Naive thymus-derived CD4-positive, alpha-beta T cell (primary cell): ENCODE data around the gene BIN2. TPM values are rescaled to one million over a fixed set of nuclear protein-coding genes. Genes with fewer than 3 reads are reported as not detected.
"Not testable (repeated sequence)": the region's sequence is repeated elsewhere in the genome, so short reads cannot be mapped to it uniquely, and the experiment has no call there.

Experiments used
- ATAC-seq: fragments of 150-1000 bp; cut with Tn5 transposase; 2 replicates; pipeline ENCODE4 v1.10.0; 2021; ENCODE audit warnings: mild to moderate bottlenecking, moderate library complexity
- CTCF ChIA-PET: fragments of 350-600 bp; sonication (Branson Sonifier 250); formaldehyde crosslinking; loops from one replicate; lab custom pipeline; 2021; ENCODE audit warnings: antibody characterized with exemption; lab: Charles Lee
- POLR2A ChIA-PET: fragments of 350-600 bp; sonication (Branson Sonifier 250); formaldehyde crosslinking; loops from one replicate; lab custom pipeline; 2021; ENCODE audit warnings: antibody characterized with exemption, inconsistent platforms; lab: Charles Lee
- DNase-seq, 9 donors: peaks; one replicate each; pipeline versions ENCODE4 v3.0.0 to v3.0.0-alpha.2; 2020 to 2022; ENCODE audit warnings: mixed read lengths in 1 of 9
- H3K27ac ChIP-seq: one replicate; pipeline ENCODE4 v1.7.0; 2013; ENCODE audit warnings: mild to moderate bottlenecking, low read depth, low read length, moderate library complexity
- H3K27me3 ChIP-seq, 2 donors: one replicate each; pipeline ENCODE4 v1.7.0; 2013; ENCODE audit warnings: low read length in 2 of 2, mild to moderate bottlenecking in 2 of 2, moderate library complexity in 2 of 2; ENCODE audit not compliant: control insufficient read depth in 2 of 2, insufficient read depth in 2 of 2
- H3K36me3 ChIP-seq, 3 experiments: 1 replicate in 2 of 3; 2 replicates in 1 of 3; pipeline ENCODE4 v1.7.0; 2013; ENCODE audit warnings: low read length in 3 of 3, mild to moderate bottlenecking in 3 of 3, moderate library complexity in 1 of 3; ENCODE audit not compliant: insufficient read depth in 3 of 3, control insufficient read depth in 2 of 3
- H3K4me1 ChIP-seq, 2 donors: one replicate each; pipeline ENCODE4 v1.7.0; 2013; ENCODE audit warnings: low read length in 2 of 2, mild to moderate bottlenecking in 2 of 2, moderate library complexity in 1 of 2; ENCODE audit not compliant: control insufficient read depth in 2 of 2, insufficient read depth in 2 of 2
- H3K4me3 ChIP-seq: 2 replicates; pipeline ENCODE4 v1.7.0; 2013; ENCODE audit warnings: mild to moderate bottlenecking, low read length
- H3K9me3 ChIP-seq, 3 experiments: 1 replicate in 2 of 3; 2 replicates in 1 of 3; pipeline ENCODE4 v1.7.0; 2013; ENCODE audit warnings: low read length in 3 of 3; ENCODE audit not compliant: control insufficient read depth in 2 of 3
- H3K27ac Mint-ChIP-seq, 9 donors: one replicate each; pipeline ENCODE4 v1.8.0; 2020 to 2022; ENCODE audit warnings: mixed read lengths in 9 of 9, mild to moderate bottlenecking in 8 of 9, moderate library complexity in 5 of 9, inconsistent platforms in 2 of 9
- H3K27me3 Mint-ChIP-seq, 5 donors: one replicate each; pipeline ENCODE4 v1.8.0; 2021 to 2022; ENCODE audit warnings: mixed read lengths in 5 of 5, mild to moderate bottlenecking in 1 of 5
- H3K36me3 Mint-ChIP-seq, 5 donors: one replicate each; pipeline ENCODE4 v1.8.0; 2020 to 2022; ENCODE audit warnings: mixed read lengths in 5 of 5, mild to moderate bottlenecking in 3 of 5, inconsistent platforms in 1 of 5
- H3K4me1 Mint-ChIP-seq, 7 donors: one replicate each; pipeline ENCODE4 v1.8.0; 2020 to 2022; ENCODE audit warnings: mixed read lengths in 7 of 7, mild to moderate bottlenecking in 3 of 7, inconsistent platforms in 1 of 7
- H3K4me3 Mint-ChIP-seq, 10 donors: one replicate each; pipeline ENCODE4 v1.8.0; 2020 to 2022; ENCODE audit warnings: mild to moderate bottlenecking in 10 of 10, mixed read lengths in 10 of 10, moderate library complexity in 6 of 10, inconsistent platforms in 2 of 10
- H3K9me3 Mint-ChIP-seq, 11 donors: one replicate each; pipeline ENCODE4 v1.8.0; 2020 to 2022; ENCODE audit warnings: mixed read lengths in 11 of 11, mild to moderate bottlenecking in 4 of 11, inconsistent platforms in 1 of 11, moderate library complexity in 1 of 11
- intact Hi-C, 2 donors: fragments of 100-400 bp; cut with micrococcal nuclease; formaldehyde crosslinking; loops; one replicate each; pipeline ENCODE4 v1.15.1; 2023
- polyA plus RNA-seq, 2 donors: library from polyadenylated mRNA; unstranded; fragments of 300-500 nt; fragmentation: Illumina TruSeq; gene quantifications; one replicate each; pipeline ENCODE4 v1.2.3, GENCODE V29; 2021
- total RNA-seq, 6 experiments: library from RNA in 5 of 6; stranded (reverse) in 5 of 6; gene quantifications; 1 replicate in 5 of 6; 2 replicates in 1 of 6; pipeline ENCODE4 v1.2.3 and lab custom pipeline; 2021 to 2026

The BIN2 gene
- total and polyA plus RNA-seq, 7 experiments from 2014 or later: 159 to 290 (median 249) TPM

DNA sequence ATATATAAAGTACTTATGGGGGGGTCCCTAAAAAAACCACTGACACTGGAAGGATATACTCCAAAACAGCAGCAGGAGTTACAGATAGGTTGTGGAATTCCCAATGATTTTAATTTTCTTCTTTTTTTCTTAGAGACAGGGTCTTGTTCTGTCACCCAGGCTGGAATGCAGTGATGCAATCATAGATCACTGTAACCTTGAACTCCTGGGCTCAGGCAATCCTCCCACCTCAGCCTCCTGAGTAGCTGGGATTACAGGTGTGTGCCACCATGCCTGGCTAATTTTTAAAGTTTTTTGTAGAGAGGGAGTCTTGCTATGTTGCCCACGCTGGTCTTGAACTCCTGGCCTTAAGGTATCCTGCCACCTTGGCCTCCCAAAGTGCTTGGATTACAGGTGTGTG, 64.4 kb downstream of the BIN2 start:
- H3K9me3 ChIP-seq, ATAC-seq, intact Hi-C loops, H3K4me3 Mint-ChIP-seq, H3K27me3 Mint-ChIP-seq, H3K27ac ChIP-seq, H3K27ac Mint-ChIP-seq, H3K9me3 Mint-ChIP-seq, H3K27me3 ChIP-seq, H3K4me1 ChIP-seq, DNase-seq, H3K36me3 Mint-ChIP-seq, H3K36me3 ChIP-seq, H3K4me3 ChIP-seq: not testable (repeated sequence)
- ChIA-PET POLR2A (interaction anchor here (1.2 kb wide), 1 partner anchor 41 kb away, joined by 3 read pairs; no protein-coding TSS in a partner anchor), CTCF (interaction anchor here (0.6 to 1.2 kb wide), 3 partner anchors 82 to 202 kb away, joined by 3 to 4 read pairs (median 3); no protein-coding TSS in a partner anchor)
- peaks cover 6 to 19% (median 12%) of the 10 kb centered on the region in 7 donors for H3K4me1 Mint-ChIP-seq

DNA sequence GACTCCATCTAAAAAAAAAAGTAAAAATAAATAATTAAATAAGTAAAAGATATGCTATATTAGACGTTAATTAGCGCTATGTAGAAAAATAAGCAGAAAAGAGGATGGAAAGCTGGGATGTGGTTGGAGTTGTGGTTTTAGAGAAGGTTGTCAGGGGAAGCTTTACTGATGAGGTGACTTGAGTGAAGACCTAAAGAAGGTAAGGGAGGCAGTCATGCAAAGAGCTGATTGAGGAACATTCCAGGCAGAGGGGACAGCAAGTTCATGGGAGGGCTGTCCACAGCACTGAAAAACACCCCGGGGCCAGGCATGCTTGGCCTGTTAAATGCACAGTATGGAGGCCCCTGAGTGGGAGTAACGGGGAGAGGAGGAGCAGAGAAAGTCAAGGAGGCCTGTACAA, 69.4 kb downstream of the BIN2 start:
- Histone ChIP-seq H3K36me3 (no peaks in the 10 kb centered on the region), H3K4me3 (no peak overlapping the region), H3K4me1 (no peaks in the 10 kb centered on the region), H3K9me3 (no peaks in the 10 kb centered on the region), H3K27me3 (no peaks in the 10 kb centered on the region), H3K27ac (no peak overlapping the region)
- H3K27ac Mint-ChIP-seq: peak overlapping the region in 2 of 9 donors; percentile 14 to 41
- no peaks in the 10 kb centered on the region for H3K9me3 Mint-ChIP-seq
- no peaks in the 10 kb centered on the region for H3K27me3 Mint-ChIP-seq
- no peak overlapping the region for H3K4me3 Mint-ChIP-seq
- peaks cover 4 to 19% (median 9%) of the 10 kb centered on the region in 7 donors for H3K4me1 Mint-ChIP-seq
- ChIA-PET POLR2A (interaction anchor here (0.7 to 1.7 kb wide), 2 partner anchors 14 to 87 kb away, joined by 3 to 4 read pairs; no protein-coding TSS in a partner anchor), CTCF (interaction anchor here (0.7 kb wide), 1 partner anchor 161 kb away, joined by 3 read pairs; no protein-coding TSS in a partner anchor)
- H3K36me3 Mint-ChIP-seq: peaks cover 0 to 5% (median 4%) of the 10 kb centered on the region in 5 donors
- intact Hi-C loops: no loop called here
- no peak for DNase-seq
- no peak for ATAC-seq

DNA sequence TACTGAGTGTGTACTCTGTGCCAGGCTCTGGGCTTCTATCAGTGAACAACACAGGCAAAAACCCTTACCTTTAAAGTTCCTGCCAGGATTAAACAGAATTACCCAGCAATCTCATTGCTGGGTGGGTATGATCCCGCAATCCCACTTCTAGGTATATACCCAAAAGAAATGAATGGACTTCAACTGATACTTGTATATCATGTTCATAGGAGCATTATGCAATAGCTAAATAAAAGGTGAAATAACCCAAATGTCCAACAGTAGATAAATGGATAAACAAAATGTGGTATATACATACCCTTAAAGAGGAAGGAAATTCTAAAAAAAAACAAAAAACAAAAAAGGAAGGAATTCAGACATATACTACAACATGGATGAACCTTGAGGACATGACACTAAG, 70.7 kb downstream of the BIN2 start:
- peaks cover 0 to 4% of the 10 kb centered on the region in 2 donors for H3K4me1 ChIP-seq
- DNase-seq (no peak), ATAC-seq (no peak)
- no peaks in the 10 kb centered on the region for H3K27me3 ChIP-seq
- Mint-ChIP-seq H3K27ac (no peak overlapping the region), H3K36me3 (peaks cover 0 to 5% (median 4%) of the 10 kb centered on the region in 5 donors), H3K4me1 (peaks cover 7 to 28% (median 12%) of the 10 kb centered on the region in 7 donors), H3K4me3 (no peak overlapping the region), H3K27me3 (no peaks in the 10 kb centered on the region), H3K9me3 (no peaks in the 10 kb centered on the region)
- intact Hi-C loops: no loop called here
- H3K36me3 ChIP-seq: no peaks in the 10 kb centered on the region
- H3K9me3 ChIP-seq: no peaks in the 10 kb centered on the region
- no peak overlapping the region for H3K27ac ChIP-seq
- POLR2A ChIA-PET: interaction anchor here (0.6 to 2.0 kb wide), 5 partner anchors 10 to 77 kb away, joined by 3 to 7 read pairs (median 4); partner anchors contain the start of genes DAZAP2 and POU6F1
- H3K4me3 ChIP-seq: no peak overlapping the region
- CTCF ChIA-PET: interaction anchor here (0.6 to 1.5 kb wide), 3 partner anchors 10 to 133 kb away, joined by 4 to 5 read pairs (median 4); no protein-coding TSS in a partner anchor

DNA sequence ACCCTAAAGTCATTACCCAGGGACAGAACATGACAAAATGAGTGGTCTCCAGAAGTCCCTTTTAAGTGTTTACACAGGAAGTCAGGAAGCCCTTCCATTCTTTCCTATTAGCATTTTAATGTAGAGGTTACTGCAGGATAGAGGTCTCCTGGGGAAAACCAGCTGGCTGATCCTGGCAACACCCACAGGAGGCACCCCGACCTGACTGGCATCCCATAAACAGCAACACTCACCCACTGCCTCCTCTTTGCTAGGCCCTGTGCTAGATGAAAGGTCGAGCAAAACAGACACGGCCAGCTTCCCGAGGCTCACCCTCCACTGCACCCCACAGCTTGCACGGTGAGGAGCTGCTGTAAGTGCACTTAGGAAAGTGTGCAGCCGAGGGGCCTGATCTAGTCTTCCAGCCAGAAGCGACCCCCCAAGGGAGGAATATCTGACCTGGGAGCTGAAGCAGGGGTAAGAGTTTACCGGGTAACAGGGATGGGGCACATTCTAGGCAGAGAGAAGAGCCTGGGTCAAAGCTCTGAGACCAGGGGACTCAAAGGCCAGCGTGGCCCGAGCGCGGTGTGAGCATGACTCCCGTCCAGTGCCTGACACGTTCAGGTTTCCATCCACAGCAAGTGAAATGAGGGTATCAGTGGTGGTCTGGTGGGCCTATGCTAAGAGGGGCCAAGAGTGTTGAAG, 76.3 kb downstream of the BIN2 start:
- peaks cover 0 to 11% (median 10%) of the 10 kb centered on the region in 3 experiments for H3K36me3 ChIP-seq
- ChIA-PET CTCF (interaction anchor here (1.5 kb wide), 1 partner anchor 22 kb away, joined by 4 read pairs; no protein-coding TSS in a partner anchor), POLR2A (interaction anchor here (0.5 to 3.5 kb wide), 10 partner anchors 9 to 506 kb away, joined by 3 to 26 read pairs (median 3); partner anchors contain the start of genes DAZAP2 and POU6F1)
- H3K36me3 Mint-ChIP-seq: peaks cover 3 to 17% (median 8%) of the 10 kb centered on the region in 5 donors
- no peaks in the 10 kb centered on the region for H3K27me3 Mint-ChIP-seq
- intact Hi-C loops: no loop called here
- peaks cover 27 to 35% of the 10 kb centered on the region in 2 donors for H3K4me1 ChIP-seq
- H3K9me3 Mint-ChIP-seq: peaks cover 0 to 3% (median 0%) of the 10 kb centered on the region in 11 donors
- H3K27me3 ChIP-seq: no peaks in the 10 kb centered on the region
- DNase-seq: no peak
- peak overlapping the region; percentile 66 for H3K27ac ChIP-seq
- H3K9me3 ChIP-seq: no peaks in the 10 kb centered on the region
- peaks cover 32 to 68% (median 53%) of the 10 kb centered on the region in 7 donors for H3K4me1 Mint-ChIP-seq
- H3K4me3 Mint-ChIP-seq: peak overlapping the region; percentile 29 to 71 (median 60)
- no peak for ATAC-seq
- peak overlapping the region; percentile 83 to 93 (median 88) for H3K27ac Mint-ChIP-seq
- no peak overlapping the region for H3K4me3 ChIP-seq

DNA sequence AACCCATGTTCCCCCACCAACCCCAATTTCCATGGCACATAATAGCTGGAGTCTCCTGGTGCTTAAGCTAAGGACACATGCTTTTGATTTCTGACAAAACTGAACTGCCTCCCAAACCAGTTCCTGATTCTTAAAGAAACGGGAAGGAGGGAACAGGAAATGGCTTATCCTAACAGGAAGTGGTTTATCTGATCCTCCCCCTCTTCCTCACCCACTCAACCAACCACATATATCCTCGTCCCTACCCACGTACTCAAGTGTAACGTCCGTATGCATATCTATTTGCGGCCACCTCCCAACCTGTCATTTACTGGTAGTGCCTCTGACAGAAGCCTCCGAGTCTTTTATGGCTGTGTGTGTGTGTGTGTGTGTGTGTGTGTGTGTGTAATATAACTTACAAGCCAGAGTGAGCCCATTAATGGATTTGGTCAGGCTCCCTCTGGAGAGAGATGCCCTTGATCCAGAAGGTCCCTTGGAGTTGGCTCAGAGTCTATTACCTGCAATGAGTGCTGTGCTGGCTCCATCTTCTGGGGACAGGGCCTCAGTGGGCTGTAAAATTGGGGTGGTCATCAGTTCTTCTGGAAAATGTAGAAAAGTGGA, 77.6 kb downstream of the BIN2 start:
- H3K9me3 Mint-ChIP-seq: peaks cover 0 to 3% (median 0%) of the 10 kb centered on the region in 11 donors
- ChIA-PET CTCF (no interaction called here), POLR2A (interaction anchor here (0.9 to 3.5 kb wide), 4 partner anchors 7 to 47 kb away, joined by 3 to 26 read pairs (median 10); partner anchors contain the start of genes DAZAP2 and POU6F1)
- Histone ChIP-seq H3K27ac (peak overlapping the region; percentile 66), H3K4me3 (peak overlapping the region; percentile 16), H3K27me3 (no peaks in the 10 kb centered on the region), H3K9me3 (no peaks in the 10 kb centered on the region), H3K36me3 (peaks cover 2 to 22% (median 14%) of the 10 kb centered on the region in 3 experiments), H3K4me1 (peaks cover 29 to 44% of the 10 kb centered on the region in 2 donors)
- intact Hi-C loops: no loop called here
- peaks cover 41 to 82% (median 66%) of the 10 kb centered on the region in 7 donors for H3K4me1 Mint-ChIP-seq
- DNase-seq: peak in 7 of 9 donors; percentile 41 to 73 (median 56)
- peak overlapping the region; percentile 83 to 95 (median 92) for H3K27ac Mint-ChIP-seq
- peak; percentile 80 for ATAC-seq
- peak overlapping the region; percentile 0 to 86 (median 64) for H3K4me3 Mint-ChIP-seq
- no peaks in the 10 kb centered on the region for H3K27me3 Mint-ChIP-seq
- peaks cover 7 to 24% (median 16%) of the 10 kb centered on the region in 5 donors for H3K36me3 Mint-ChIP-seq
